HCT116 (cell line): Measurements from ENCODE around the gene APOE. TPM values are rescaled to one million over a fixed set of nuclear protein-coding genes. Genes with fewer than 3 reads are reported as not detected.

Experiments used
- CBX3 ChIP-seq: IDR thresholded peaks from 2 replicates; pipeline ENCODE4 v1.6.1; 2012; ENCODE audit warnings: low read depth
- EZH2phosphoT487 ChIP-seq: fragments of 200-600 bp; IDR thresholded peaks from 2 replicates; pipeline ENCODE4 v1.6.1; 2018; ENCODE audit warnings: antibody characterized with exemption, borderline replicate concordance
- FOSL1 ChIP-seq: IDR thresholded peaks from 2 replicates; pipeline ENCODE4 v1.6.1; 2012; ENCODE audit warnings: low read depth
- JUND ChIP-seq: IDR thresholded peaks from 2 replicates; pipeline ENCODE4 v1.6.1; 2012
- POLR2AphosphoS5 ChIP-seq: IDR thresholded peaks from 2 replicates; pipeline ENCODE4 v1.6.1; 2011; ENCODE audit warnings: mild to moderate bottlenecking, low read depth, low read length, moderate library complexity
- TCF7L2 ChIP-seq: IDR thresholded peaks from 2 replicates; pipeline ENCODE4 v1.7.0; 2011; ENCODE audit warnings: borderline replicate concordance, inconsistent platforms; ENCODE audit not compliant: insufficient read depth, insufficient read length; ENCODE audit errors: extremely low read depth
- total RNA-seq: library from RNA; stranded (reverse); gene quantifications from one replicate; pipeline ENCODE4 v1.2.1, GENCODE V29; 2021; ENCODE audit not compliant: unreplicated experiment

The APOE gene
- total RNA-seq, 1 experiment from 2014 or later = 7.2 TPM

DNA sequence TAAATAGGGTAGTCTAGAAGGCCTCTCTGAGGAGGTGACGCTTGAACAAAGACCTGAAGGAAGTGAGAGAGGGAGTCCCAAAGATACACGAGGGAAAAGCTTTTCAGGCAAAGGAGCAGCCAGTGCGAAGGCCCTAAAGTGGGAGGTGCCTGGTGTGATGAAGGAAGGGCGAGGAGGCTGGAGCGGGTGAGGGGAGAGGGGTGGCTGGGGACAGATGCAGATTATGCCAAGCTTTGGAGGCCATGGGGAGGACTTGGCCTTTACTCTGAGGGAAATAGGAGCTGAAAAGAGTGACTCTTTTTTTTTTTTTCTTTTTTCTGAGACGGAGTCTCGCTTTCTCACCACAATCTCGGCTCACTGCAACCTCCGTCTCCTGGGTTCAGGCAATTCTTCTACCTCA is 52.5 kb downstream of the APOE start (continued):
- no peak for TF ChIP-seq POLR2AphosphoS5
- TF ChIP-seq EZH2phosphoT487 = no peak
- TF ChIP-seq JUND = no peak
- TF ChIP-seq FOSL1 = no peak
- no peak for TF ChIP-seq TCF7L2
- TF ChIP-seq CBX3 = no peak

Other genes with a start within 250 kb of the APOE start
- gene CEACAM19, start 234.3 kb upstream of the APOE start, total RNA-seq = 4.0 TPM
- gene CEACAM16, start 206.6 kb upstream of the APOE start, total RNA-seq = not detected
- 37.9 TPM for gene BCL3, start 157.1 kb upstream of the APOE start, total RNA-seq
- gene CBLC, start 127.9 kb upstream of the APOE start, total RNA-seq = 54.3 TPM
- gene BCAM, start 96.7 kb upstream of the APOE start, total RNA-seq = 78.7 TPM
- 96.3 TPM for gene NECTIN2, start 59.5 kb upstream of the APOE start, total RNA-seq
- 178 TPM for gene TOMM40, start 14.5 kb upstream of the APOE start, total RNA-seq
- 5.1 TPM for gene APOC1, start 8.8 kb downstream of the APOE start, total RNA-seq
- gene APOC4, start 36.4 kb downstream of the APOE start, total RNA-seq = not detected
- not detected for gene APOC2, start 40.3 kb downstream of the APOE start, total RNA-seq
- gene CLPTM1, start 49.6 kb downstream of the APOE start, total RNA-seq = 102 TPM
- 12.9 TPM for gene RELB, start 95.7 kb downstream of the APOE start, total RNA-seq
- gene CLASRP, start 133.2 kb downstream of the APOE start, total RNA-seq = 79.9 TPM
- 9.2 TPM for gene ZNF296, start 170.7 kb downstream of the APOE start, total RNA-seq
- 35.4 TPM for gene GEMIN7, start 173.5 kb downstream of the APOE start, total RNA-seq
- 32.7 TPM for gene PPP1R37, start 187.4 kb downstream of the APOE start, total RNA-seq